PFSK-1 (cell line): ENCODE results near the gene SEC24D.

Experiments used
- FOXP2 ChIP-seq: optimal IDR thresholded peaks from 2 replicates; pipeline ENCODE3; 2011; ENCODE audit warnings: borderline replicate concordance, control low read depth, inconsistent platforms; ENCODE audit not compliant: insufficient read depth; ENCODE audit errors: extremely low read length, extremely low read depth
- POLR2AphosphoS5 ChIP-seq: IDR thresholded peaks from 2 replicates; pipeline ENCODE4 v1.6.1; 2012; ENCODE audit warnings: low read depth, mild to moderate bottlenecking, control low read depth, low read length, moderate library complexity
- REST ChIP-seq, 2 experiments: IDR thresholded peaks; 2 replicates each; pipeline versions ENCODE4 v1.6.1 to v1.8.0; 2011 to 2012; ENCODE audit warnings: low read depth in 2 of 2, low read length in 2 of 2, control low read depth in 1 of 2, inconsistent platforms in 1 of 2, mild to moderate bottlenecking in 1 of 2, moderate library complexity in 1 of 2; ENCODE audit not compliant: insufficient read depth in 1 of 2
- SIN3A ChIP-seq: IDR thresholded peaks from 2 replicates; pipeline ENCODE4 v1.6.1; 2012; ENCODE audit warnings: mild to moderate bottlenecking, low read length, moderate library complexity, borderline replicate concordance; ENCODE audit not compliant: insufficient read depth
- TAF1 ChIP-seq: IDR thresholded peaks from 2 replicates; pipeline ENCODE4 v1.6.1; 2012; ENCODE audit warnings: low read length, control low read depth, borderline replicate concordance; ENCODE audit not compliant: insufficient read depth

Gene SEC24D

GRCh38 chr4:118761397-118762016 lies 74.4 kb downstream of the SEC24D start:
- TF ChIP-seq FOXP2 (no peak), REST (IDR thresholded peaks at IDR 0.05; ENCODE audit: insufficient read depth in 1 of 2, low read depth in 2 of 2, low read length in 2 of 2) (no peak), SIN3A (no peak), TAF1 (no peak), POLR2AphosphoS5 (no peak)

- no peak for TF ChIP-seq POLR2AphosphoS5
These were observed 75.4 kb downstream of the SEC24D start for GRCh38 chr4:118760493-118760892.

DNA sequence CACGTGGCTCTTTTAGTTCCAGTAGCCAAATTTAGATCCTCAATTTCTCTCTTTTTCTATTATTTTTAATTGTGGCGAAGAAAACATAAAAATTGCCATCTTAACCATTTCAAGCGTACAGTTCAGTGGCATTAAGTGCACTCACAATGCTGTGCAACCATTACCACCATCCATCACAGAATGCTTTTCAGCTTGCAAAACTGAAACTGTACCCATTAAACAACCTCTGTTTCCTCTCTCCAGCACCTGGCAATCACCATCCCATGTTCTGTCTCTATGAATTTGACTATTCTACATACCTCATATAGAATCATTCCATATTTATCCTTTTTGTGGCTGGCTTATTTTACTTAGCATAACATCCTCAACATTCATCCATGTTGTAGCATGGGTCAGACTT lies 75.8 kb downstream of the SEC24D start:
- no peak for TF ChIP-seq POLR2AphosphoS5
- no peak for TF ChIP-seq REST (IDR thresholded peaks at IDR 0.05; ENCODE audit: insufficient read depth in 1 of 2, low read depth in 2 of 2, low read length in 2 of 2)
- no peak for TF ChIP-seq SIN3A
- TF ChIP-seq FOXP2: no peak
- no peak for TF ChIP-seq TAF1

DNA sequence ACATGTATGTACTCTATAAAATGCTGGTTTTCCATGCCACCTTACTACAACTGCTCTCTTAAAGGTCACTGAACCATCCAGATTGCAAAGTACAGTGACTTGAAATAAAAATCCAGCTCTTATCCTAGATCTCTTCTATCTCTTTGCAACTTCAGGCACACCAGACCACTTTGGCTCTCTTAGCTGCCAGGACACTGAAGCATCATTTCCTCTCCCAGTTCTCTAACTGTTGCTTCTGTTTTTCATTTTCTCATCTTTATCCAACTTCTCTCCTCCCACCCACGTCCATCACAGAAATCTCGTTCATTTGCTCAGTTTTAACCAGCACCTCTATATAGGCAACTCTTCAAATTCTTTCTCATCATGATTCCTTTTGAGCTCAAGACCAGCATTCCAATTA lies 76.4 kb downstream of the SEC24D start:
- TF ChIP-seq FOXP2 (no peak), TAF1 (no peak), REST (IDR thresholded peaks at IDR 0.05; ENCODE audit: insufficient read depth in 1 of 2, low read depth in 2 of 2, low read length in 2 of 2) (no peak), SIN3A (no peak)

DNA sequence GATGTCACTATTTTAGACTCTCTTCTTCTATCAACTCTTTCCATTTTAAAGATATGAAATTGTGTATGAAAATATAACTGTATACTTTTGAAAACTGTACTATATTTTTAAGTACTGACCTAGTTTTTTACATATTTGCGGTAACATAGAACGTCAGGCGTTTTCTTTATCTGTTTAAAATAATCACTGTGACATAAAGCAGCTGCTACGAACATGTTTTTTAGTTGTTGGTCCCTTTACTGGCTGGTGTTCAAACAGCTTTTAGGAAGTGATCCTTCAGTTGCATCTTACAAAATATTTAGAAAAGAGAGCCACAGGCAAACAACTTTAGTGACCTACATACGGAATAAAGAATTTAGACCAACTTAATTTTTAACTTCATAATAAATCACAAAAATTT lies 77.6 kb downstream of the SEC24D start:
- TF ChIP-seq SIN3A: no peak
- TF ChIP-seq POLR2AphosphoS5: no peak
- no peak for TF ChIP-seq TAF1
- no peak for TF ChIP-seq FOXP2
- TF ChIP-seq REST (IDR thresholded peaks at IDR 0.05; ENCODE audit: insufficient read depth in 1 of 2, low read depth in 2 of 2, low read length in 2 of 2): no peak
